DMS153 treated with DMSO at 0.1 percent for 48 hours (cell line): ENCODE measurements around the gene SLC3A2.
"Not testable (repeated sequence)": the region's sequence is repeated elsewhere in the genome, so short reads cannot be mapped to it uniquely, and the experiment has no call there.

Source experiments
- DNase-seq: peaks from one replicate; lab custom pipeline; 2025; ENCODE audit not compliant: unreplicated experiment; lab: John Stamatoyannopoulos, UW

The SLC3A2 gene

DNA sequence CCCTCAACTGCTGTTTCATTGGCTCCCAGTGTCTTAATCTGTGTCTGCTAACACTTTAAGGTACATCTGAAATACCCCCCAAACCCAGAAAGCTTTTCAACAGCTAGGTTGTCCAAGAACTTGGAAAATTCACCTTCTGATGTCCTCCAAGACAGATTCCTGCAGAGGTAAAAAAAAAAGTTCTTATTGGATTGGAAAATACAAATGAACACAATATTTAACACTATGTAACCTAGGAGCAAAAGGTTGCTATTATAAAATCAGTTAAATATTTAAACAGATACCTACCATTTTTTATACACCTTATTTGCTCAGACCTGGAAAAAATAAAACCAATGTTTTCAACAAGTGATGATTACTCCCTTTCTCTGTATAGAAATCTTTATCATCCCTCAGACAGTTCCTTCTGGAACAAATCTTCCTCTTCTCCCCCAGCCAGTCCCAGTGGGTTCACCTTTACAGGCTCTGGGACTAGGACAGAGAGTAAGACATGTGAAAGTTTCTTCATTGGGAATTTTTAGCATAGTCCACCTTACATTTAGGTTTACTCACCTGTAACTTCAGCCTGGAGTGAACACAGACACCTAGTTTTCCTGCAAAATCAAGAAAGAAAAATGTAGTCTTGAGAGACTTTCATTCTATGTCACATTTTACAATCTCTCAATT, 28.0 kb upstream of the SLC3A2 start:
- no peak for DNase-seq

DNA sequence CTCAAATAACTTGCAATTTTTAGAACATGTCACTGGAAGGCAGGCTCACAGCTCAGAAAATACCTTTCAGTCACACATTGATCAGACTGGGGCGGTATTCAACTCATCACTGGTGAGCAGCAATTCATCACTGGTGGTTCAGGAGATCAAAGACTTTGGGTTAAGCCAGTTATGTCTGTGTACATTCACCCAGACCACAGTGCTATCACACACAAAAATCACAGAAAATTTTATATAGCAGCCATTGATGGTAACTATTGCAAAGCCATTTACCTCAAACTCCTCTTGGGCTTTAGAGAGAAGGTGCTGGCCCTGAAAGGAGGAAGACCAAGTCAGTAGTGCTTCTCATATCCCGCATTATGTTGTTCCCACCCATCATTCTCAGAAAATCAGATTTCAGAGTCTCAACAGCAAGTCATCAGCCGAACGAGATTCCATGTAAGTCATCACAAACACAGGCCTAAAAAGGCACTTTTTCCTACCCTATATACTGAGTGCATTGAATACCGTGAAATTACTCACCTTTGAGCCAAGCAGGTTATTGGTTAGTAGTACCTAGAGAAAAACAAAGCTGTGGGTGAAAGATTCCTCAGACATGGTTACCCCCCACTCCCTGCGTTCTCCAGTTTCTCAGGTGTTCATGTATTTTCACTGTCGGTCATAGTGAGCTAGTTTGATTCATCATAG, 27.3 kb upstream of the SLC3A2 start:
- DNase-seq: no peak

DNA sequence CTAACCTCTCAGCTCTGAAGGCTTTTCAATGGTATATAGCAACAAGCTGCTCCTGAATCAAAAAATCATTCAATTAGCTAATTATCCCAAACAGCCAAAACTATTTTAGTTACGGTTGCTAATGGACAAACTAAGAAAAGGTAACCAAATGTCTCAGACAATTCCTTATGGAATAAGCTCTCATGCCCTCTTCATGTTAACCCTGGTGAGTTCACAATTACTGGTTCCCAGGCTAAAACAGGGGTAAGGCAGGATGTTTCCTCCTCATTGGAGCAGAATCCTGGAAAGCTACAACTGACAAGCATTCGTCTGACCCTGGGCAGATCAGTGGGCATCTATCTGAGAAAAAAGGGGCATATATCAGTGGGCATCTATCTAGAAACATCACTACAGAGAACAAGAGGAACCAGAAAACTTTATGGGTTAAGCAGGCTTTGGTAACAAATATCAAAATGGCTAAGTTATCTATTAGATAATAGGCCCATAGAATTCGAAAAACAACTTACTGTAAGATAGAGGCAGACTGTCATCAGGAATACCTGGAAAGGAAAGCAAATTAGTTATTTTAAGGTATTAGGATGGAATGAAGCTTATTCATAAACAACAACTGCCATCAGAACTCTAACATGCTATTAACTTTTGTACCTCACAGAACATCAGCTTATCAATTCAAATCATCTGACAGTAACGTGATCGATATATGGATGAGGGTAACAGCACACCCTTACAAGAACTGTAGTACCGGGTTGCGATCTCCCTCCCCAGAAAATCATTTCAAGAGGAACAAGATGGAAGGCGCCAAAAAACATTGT, 26.5 kb upstream of the SLC3A2 start:
- no peak for DNase-seq

DNA sequence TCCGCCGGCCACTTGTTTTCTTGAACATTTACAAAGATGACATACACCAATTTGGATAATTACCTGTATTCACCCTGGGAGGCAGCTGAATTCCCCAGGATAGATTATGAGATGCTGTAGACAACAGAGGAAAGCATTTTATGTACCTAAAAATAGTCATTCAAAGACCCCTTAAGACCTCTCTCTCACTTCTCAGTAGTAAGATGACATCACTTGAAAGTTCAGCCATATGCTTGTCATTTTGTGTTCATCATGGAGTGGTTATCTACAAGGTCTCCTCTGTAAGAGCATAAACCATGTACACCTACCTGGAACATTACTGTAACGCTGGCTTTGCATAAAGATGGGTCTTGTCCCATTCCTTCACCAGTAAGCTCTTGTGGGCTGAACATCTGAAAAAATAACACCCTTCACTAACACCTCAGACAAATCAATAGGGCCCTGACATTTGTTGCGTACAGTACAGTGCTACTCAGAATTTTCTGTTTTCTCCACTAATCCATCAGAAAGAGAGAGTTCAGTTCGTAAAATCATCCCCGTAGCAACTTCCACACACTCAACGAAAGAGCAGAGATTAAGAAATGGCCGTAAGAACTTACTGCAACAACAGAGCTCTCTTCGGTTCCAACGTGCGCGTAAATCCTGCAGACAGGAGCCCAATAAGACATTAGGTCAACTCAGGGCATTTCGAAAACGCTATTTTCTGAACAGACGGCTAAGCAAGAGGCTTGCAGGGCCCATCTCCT, 25.7 kb upstream of the SLC3A2 start:
- DNase-seq: no peak

DNA sequence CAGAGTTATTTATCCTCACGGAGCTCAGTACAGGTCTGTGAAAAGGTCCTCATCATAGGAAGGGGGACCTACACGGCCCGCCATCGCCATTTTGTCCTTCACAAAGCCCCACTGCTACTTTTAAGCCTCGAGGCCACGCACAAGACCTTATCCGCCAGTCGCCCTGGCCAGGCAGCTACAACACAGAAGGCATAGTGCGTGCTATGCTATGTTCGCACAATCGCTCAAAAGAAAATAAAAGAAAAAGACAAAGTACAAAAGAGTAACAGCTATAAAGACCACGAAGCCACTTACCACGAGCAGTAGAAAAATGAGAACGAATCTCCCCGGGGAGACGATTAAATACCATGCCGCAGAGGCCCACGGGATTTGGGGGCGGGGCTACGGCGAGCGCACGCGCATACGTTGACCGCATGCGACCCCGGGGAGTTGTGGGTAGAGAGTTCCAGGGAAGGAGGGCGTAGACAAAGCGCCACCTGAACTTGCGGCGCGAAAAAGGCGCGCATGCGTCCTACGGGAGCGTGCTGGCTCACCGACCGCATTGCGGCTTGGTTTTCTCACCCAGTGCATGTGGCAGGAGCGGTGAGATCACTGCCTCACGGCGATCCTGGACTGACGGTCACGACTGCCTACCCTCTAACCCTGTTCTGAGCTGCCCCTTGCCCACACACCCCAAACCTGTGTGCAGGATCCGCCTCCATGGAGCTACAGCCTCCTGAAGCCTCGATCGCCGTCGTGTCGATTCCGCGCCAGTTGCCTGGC, 24.9 kb upstream of the SLC3A2 start:
- peak; percentile 94 for DNase-seq

DNA sequence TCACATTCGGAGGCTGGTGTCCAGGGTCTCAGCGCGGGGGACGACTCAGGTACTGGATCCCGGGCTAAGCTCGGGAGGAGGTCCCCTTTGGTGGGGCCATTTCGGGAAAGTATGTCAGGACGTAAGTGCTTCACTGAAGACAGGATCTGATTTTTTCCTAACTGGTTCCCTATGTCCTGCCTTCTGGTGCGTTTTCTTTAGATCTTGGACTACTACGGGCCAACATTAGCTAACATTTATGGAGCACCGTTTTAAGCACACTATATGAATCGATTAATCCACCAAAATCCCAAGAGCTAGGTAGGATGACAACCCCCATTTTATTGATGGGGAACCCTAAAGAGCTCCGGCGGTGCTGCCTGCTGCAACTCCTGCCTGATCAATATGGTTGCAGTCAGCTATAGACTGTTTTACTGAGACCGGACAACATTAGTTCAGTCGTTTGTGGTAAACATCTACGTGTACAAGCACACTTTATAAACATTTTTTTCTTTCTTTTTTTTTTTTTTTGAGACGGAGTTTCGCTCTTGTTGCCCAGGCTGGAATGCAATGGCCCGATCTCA, 24.3 kb upstream of the SLC3A2 start:
- DNase-seq: no peak

DNA sequence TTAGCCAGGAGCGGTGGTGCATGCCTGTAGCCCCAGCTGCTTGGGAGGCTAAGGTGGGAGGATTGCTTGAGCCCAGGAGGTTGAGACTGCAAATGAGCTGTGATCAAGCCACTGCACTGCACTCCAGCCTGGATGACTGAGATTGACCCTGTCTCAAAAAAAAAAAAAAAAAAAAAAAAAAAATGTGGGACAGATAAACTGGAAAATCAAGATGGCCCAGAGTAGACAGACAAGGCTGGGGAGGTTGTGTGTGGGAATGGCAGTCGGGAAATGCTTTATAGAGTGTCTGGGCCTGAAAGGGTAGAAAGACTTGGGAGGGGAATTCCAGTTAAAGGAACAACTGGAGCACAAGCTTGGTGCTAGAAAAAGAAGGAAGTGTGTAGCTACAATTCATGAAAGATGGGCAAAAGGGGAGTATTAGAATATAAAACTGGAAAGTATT, 23.1 kb upstream of the SLC3A2 start:
- DNase-seq: no peak

DNA sequence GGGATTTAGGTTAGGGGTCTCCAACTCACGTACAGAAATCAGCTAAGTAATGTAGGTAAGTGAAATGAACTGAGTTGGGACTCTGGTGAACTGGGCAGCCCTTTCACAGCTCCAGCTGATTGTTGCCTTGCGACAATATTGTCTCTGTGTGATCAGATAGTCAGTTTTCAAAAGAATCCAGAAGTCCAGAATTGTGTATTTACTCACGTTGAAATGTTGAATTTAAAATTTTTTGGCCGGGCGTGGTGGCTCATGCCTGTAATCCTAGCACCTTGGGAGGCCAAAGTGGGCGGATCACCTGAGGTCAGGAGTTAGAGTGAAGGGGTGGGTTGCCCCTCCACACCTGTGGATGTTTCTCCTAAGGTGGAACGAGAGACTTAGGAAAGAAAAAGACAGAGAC, 22.5 kb upstream of the SLC3A2 start:
- DNase-seq: no peak

DNA sequence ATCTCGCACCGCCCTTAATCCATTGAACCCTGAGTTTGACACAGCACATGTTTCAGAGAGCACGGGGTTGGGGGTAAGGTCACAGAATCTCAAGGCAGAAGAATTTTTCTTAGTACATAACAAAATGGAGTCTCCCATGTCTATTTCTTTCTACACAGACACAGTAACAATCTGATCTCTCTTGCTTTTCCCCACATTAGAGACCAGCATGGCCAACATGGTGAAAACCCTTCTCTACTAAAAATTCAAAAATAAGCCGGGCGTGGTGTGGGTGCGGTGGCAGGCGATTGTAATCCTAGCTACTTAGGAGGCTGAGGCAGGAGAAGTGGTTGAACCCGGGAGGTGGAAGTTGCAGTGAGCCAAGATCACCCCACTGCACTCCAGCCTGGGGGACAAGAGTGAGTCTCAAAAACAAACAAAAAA, 21.4 kb upstream of the SLC3A2 start:
- DNase-seq: not testable (repeated sequence)

DNA sequence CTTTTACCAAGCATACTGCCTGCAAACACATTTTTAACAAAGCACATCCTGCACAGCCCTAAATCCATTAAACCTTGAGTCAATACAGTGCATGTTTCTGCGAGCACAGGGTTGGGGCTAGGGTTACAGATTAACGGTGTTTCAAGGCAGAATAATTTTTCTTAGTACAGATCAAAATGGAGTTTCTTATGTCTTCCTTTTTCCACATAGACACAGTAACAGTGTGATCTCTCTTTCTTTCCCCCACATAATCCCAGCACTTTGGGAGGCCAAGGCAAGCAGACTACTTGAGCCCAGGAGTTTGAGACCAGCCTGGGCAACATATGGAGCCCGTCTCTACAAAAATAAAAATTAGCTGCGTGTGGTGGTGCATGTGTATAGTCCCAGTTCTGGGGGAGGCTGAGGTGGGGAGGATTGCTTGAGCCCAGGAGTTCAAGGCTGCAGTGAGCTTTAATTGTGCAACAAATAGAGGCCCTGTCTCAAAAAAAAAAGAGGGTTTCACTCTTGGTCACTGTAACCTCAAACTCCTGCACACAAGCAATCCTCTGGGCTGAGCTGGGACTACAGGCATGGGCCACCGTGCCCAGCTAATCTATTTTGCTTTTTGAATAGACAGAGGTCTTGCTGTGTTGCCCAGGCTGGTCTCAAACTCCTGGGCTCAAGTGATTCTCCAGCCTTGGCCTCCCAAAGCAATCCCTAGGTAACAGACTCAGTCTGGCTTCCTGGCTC, 19.7 kb upstream of the SLC3A2 start:
- no peak for DNase-seq

DNA sequence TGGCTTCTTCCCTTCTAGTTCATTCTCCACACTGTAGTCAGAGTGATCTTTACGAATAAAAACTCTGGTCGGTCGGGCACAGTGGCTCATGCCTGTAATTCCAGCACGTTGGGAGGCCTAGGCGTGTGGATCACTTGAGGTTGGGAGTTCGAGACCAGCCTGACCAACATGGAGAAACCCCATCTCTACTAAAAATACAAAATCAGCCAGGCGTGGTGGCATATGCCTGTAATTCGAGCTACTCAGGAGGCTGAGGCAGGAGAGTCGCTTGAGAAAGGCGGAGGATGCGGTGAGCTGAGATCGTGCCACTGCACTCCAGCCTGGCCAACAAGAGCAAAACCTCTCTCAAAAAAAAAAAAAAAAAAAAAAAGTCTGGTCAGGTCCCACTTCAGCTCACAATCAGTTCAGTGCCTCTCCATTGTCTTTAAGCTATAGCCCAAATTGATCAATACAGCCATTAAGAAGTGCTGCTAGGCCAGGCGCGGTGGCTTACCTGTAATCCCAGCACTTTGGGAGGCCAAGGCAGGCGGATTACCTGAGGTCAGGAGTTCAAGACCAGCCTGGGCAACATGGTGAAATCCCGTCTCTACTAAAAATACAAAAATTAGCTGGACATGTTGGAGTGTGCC, 19.0 kb upstream of the SLC3A2 start:
- DNase-seq: not testable (repeated sequence)

DNA sequence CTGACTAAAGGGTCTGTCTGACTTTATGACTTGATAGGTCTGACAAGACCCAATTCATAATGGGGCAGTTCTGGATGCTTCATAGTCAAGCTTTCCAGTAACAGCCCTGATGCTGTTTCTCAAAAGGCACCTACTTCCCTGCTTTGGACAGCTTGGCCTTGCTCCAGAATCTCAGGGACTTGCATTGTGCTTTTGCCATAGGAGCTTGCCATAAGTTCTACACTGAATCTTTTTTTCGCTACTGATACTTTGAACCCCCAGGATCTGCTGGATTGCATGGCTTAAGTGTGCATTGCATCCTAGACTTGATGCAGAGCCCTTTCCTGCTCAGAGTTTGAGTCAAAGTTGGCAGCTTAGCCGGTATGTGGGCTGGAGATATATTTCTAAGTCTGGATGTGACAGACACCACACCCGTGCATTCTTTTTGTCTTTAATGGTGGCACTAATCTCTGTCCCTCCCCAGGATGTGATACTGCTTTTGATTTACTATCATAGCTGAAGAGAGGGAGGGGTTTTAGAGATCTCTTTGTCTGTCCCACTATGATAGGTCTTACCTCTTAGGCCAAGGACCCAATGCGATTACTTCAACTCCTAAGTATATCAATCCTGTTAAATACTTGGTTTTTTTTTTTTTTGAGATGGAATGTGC, 16.9 kb upstream of the SLC3A2 start:
- DNase-seq: no peak

DNA sequence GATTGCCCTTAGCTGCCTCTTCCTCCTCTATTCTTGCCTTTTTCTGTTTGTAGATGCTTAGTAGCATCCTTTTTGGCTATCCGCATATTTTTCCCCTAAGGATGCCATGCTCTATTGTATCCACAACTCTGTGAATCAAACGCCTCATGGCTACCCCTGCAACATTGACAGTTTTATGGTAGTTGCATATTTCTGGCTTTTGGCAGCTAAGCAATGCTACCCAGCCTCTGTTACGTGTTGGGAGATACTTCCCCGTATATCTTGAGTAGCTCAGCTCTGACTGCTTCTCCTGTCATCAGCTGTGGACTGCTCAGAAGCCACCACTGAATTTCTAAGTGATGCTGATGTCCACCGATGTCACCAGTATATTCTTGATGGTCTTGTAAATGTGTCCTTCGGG, 15.1 kb upstream of the SLC3A2 start:
- DNase-seq: no peak

DNA sequence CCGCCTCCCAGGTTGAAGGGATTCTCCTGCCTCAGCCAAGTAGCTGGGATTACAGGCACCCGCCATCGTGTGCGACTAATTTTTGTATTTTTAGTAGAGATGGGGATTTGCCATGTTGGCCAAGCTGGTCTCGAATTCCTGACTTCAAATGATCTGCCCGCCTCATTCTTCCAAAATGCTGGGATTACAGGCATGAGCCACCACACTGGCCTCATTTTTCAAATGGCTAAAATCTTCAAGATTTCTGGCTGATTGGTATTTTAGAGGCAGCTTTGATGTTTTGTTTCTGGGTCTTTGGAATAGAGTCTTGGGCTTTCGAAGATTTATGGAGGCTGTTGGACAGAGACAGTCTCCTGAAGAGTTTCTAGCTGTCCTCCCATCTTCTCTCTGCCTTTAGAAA, 5.8 kb upstream of the SLC3A2 start:
- DNase-seq: no peak

DNA sequence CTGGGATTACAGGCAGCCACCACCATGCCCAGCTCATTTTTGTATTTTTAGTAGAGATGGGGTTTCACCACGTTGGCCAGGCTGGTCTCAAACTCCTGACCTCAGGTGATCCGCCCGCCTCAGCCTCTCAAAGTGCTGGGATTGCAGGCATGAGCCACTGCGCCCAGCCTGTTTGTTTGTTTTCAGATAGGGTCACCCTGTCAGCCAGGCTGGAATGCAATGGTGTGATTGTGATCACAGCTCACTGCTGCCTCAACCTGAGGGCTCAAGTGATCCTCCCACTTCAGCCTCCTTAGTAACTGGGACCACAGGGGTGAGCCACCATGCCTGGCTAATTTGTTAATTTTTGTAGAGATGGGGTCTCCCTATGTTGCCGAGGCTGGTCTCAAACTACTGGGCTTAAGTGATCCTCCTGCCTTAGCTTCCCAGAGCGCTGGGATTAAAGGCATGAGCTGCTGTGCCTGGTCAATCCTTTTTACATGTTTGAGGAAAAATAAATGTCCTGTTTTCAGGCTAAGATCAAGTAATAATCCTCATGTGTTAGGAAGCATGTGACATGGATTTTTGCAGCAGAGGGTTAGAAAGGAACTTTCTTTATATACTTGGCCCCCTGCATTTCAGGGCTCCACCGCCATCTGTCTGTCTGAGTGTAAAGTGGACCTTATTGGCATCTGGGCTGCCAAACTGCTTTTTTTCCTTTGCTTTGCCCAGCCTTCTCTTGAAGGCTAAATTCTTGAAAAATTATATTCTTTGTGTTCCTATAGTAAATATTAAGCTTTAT, 4.8 kb upstream of the SLC3A2 start:
- no peak for DNase-seq

DNA sequence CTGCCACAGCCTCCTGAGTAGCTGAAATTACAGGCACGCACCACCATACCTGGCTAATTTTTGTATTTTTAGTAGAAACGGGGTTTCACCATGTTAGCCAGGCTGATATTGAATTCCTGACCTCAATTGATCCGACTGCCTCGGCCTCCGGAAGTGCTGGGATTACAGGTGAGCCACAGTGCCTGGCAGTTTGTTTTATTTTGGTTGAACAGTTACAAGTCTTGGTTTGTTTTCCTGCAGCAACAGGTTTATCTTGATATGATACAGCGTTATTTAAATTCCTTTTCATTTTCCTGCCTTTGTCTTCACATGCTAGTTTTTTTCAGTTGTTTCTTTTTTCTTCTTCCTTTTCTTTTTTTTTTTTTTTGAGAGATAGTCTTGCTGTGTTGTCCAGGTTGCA, 4.0 kb upstream of the SLC3A2 start:
- DNase-seq: no peak

DNA sequence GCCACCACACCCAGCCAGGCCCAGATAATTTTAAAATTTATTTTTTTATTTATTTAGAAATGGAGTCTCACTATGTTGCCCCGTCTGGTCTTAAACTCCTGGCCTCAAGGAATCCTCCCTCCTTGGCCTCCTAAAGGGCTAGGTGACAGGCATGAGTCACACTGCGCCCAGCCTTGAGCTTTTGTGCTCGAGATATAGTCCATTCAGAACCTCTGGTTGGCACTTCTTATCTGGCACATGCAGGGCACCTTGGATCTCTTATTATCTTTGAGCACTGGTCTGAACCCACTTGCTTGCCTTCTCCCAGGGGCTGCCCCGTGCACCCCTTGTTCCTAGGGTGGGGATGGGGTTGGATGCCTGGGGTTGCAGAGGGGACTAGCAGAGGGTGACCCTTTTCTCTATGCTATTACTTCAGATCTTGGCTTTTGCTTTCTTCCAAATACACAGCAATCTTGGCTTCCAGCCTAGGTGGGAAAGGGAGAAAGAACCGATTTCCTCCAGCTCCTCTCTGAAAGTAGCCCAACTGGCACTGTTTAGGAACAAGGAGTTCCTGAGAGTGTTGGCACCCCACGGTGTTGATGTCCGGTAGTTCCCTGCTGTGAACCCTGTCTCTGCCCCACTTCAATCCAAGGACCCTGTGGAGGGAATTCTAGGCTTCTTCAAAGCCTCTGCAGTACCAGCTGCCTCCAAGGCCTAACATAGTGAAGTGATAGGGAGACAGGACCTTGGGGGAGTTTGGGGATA, 1.3 kb upstream of the SLC3A2 start:
- no peak for DNase-seq
